Right cardiac atrium (tissue), 5 donors: ENCODE data around the gene DDX27. TPM values are rescaled to one million over a fixed set of nuclear protein-coding genes. Genes with fewer than 3 reads are reported as not detected.
"Not testable (repeated sequence)": the region's sequence is repeated elsewhere in the genome, so short reads cannot be mapped to it uniquely, and the experiment has no call there.

Experiments
- ATAC-seq, 2 donors: fragments of 200-7000 bp; cut with Tn5 transposase; one replicate each; pipeline versions ENCODE4 v1.8.0 to v1.9.1; 2020; ENCODE audit warnings: moderate library complexity in 2 of 2, mild to moderate bottlenecking in 1 of 2
- DNase-seq, 3 donors: peaks; one replicate each; pipeline ENCODE4 v3.0.0-alpha.2; 2020
- H3K27ac ChIP-seq: one replicate; pipeline ENCODE4 v1.5.1; 2013; ENCODE audit warnings: mild to moderate bottlenecking, low read length, control low read depth, moderate library complexity
- H3K27me3 ChIP-seq: one replicate; pipeline ENCODE4 v1.6.1; 2013; ENCODE audit not compliant: control insufficient read depth, insufficient read depth
- H3K4me1 ChIP-seq: one replicate; pipeline ENCODE4 v1.6.1; 2013; ENCODE audit warnings: low read length; ENCODE audit not compliant: control insufficient read depth, insufficient read depth
- H3K4me3 ChIP-seq: one replicate; pipeline ENCODE4 v1.5.1; 2013; ENCODE audit warnings: low read length, control low read depth
- H3K9me3 ChIP-seq: one replicate; pipeline ENCODE4 v1.6.1; 2013; ENCODE audit warnings: low read length; ENCODE audit not compliant: control insufficient read depth
- WGBS: extraction: QIAGEN DNeasy Blood & Tissue Kit; methylation state at CpG from one replicate; pipeline ENCODE4 v1.1.7; 2013; 5-methylcytosine and 5-hydroxymethylcytosine counted together
- intact Hi-C, 4 donors: fragments of 100-400 bp; cut with DNase I; formaldehyde crosslinking; loops; one replicate each; pipeline versions ENCODE4 v1.11.0 to v1.14.0; 2022 to 2023
- polyA plus RNA-seq: library from polyadenylated mRNA; stranded (reverse); fragments of 200-250 nt; gene quantifications from one replicate; pipeline ENCODE4 v1.2.3, GENCODE V29; 2013
- total RNA-seq, 4 donors: library from RNA; stranded (reverse); fragmentation: NEBNext Ultra II Directional; extraction: Animal tissue kit (Norgen Biotek cat#: 25700); gene quantifications; one replicate each; pipeline ENCODE4 v1.2.1, GENCODE V29; 2021
- donor health status: healthy with polysubstance abuse.
- donor health status: DM: no; HTN: yes; CAD: no.
- donor health status: DM: no; HTN: no; CAD: no.
- donor health status: DM: no; HTN: yes; CAD: no; lungs with severe emphysema.
- donor health status: DM: yes; HTN: yes; CAD: no.

The DDX27 gene
- total and polyA plus RNA-seq, 5 donors = 13.0 to 17.5 (median 16.4) TPM

DNA sequence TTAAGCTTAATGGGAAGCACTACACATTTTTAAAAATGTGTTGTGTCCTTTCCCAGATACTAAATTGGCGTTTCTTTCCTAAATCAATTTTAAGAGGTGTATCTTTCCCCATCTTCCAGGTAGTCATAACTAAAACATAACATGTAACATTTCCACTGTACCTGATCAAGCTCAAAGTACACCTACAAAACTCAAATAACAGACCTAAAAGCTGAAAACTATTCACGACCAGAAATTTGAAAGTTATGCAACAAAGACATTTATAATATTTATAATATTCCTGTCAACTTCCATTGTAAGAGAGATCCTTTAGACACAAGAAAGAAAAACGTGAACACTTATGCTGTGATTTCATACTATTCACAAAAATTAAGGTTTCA is 34.5 kb upstream of the DDX27 start:
- WGBS = 69% methylated on average over 3 of the region's 3 CpGs
- H3K4me1 ChIP-seq = peaks cover 2% of the 10 kb centered on the region
- no peaks in the 10 kb centered on the region for H3K27me3 ChIP-seq
- ATAC-seq (no peak), DNase-seq (no peak)
- H3K9me3 ChIP-seq = no peaks in the 10 kb centered on the region
- intact Hi-C loops = no loop called here
- no peak overlapping the region for H3K27ac ChIP-seq
- H3K4me3 ChIP-seq = no peak overlapping the region

DNA sequence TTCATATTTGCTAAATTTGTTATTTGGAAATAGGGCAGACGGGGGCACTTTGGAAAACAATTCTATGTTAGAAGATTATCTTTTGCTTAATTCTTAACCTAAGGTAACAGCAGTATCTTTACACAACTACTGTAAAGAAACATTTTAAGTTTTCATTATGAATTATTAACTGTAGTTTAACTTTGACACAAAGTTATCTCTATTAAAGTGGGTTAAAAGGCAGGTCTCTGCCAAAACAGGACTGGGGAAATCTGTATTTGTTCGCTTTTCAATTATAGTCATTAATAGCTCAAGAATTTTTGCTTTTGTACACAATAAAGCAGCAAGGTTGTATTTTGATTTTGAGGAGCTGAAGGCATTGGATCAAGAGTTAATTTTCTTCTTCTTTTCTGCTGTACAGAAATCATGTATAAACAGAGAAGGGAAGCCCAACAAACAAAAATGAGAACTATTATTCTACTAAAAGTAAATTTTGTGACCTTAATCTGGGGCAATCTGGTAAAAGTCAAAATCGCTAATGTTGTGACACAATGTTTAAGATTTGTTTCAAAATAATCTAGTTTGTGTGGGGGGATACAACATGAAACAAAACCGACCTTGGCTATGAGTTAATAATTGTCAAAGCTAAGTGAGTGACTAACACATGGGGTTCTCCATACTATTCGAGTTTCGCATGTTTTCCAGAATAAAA is 34.0 kb upstream of the DDX27 start:
- H3K9me3 ChIP-seq = no peaks in the 10 kb centered on the region
- no peak overlapping the region for H3K4me3 ChIP-seq
- DNase-seq = no peak
- H3K27me3 ChIP-seq = no peaks in the 10 kb centered on the region
- 81% methylated on average over 6 of the region's 6 CpGs for WGBS
- no peak overlapping the region for H3K27ac ChIP-seq
- peaks cover under 1% of the 10 kb centered on the region for H3K4me1 ChIP-seq
- intact Hi-C loops = no loop called here
- no peak for ATAC-seq

DNA sequence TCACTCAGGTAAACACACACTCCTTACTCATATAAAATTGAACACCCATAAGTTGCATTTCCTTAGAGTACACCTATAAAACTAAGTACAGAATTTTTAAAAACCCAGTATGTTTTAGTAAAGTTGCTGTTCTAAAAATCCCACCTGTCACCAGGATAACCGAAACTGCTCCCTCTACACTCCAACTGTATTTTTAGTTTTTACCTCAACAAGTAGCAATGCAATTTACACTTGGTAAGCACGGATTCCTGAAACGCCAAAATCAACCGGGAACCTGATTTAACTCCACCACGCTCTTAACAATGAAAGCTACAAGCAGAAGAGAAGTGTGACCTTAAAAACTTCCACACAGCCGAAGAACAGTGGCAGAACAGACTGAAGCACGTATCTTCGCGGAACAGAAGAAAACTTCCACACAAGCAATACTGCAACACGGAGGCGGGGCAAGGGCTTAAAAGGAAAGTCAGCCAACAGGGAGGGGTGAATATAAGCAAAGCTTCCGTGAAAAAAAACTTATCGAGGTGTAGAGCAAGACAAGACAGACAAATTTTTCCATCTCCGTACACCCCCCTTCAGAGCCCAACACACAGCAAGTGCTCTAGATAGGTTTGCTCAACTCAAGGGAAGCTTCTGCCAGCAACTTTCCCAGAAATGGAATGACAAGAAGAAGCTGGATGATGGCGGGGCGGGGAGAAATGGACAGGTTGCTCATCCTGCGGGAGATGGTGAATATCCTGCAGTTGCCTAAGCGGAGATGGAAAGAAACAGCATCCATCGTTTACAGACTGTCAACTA is 32.5 kb upstream of the DDX27 start:
- Histone ChIP-seq H3K27me3 (no peaks in the 10 kb centered on the region), H3K27ac (peak overlapping the region; percentile 86), H3K9me3 (no peaks in the 10 kb centered on the region), H3K4me3 (peak overlapping the region; percentile 89), H3K4me1 (no peaks in the 10 kb centered on the region)
- DNase-seq (peak in 2 of 3 donors; percentile 46 to 77), ATAC-seq (peak in 1 of 2 donors; percentile 41)
- intact Hi-C loops = no loop called here
- WGBS = under 1% methylated on average over 19 of the region's 19 CpGs

DNA sequence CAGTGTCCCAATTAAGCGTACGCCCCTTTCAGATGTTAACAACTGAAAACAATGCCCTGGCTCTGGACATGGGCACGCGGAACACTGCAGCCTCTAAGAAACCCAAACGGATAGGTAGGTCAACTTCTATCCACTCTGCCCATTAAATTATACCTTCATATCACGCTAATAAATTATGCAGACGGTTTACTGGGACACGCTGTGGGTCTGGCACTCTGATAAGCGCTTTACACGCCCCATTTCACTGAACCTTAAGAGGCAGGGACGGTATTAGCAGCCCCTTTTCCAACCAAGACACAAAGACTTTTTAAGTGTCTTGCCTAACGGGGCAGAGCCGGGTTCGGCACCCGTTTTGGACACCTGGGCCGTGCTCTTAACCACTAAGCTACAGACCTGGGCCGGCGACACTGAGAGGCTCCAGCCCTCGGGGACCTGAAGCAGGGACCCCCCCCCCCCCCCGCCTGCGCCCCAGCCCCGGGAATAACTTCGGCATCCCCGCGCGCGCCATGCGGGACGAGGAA is 31.8 kb upstream of the DDX27 start:
- Histone ChIP-seq H3K4me1 (no peaks in the 10 kb centered on the region), H3K4me3 (peak overlapping the region; percentile 89), H3K9me3 (no peaks in the 10 kb centered on the region), H3K27me3 (no peaks in the 10 kb centered on the region), H3K27ac (peak overlapping the region; percentile 86)
- peak in 1 of 2 donors; percentile 7 for ATAC-seq
- peak in 1 of 3 donors; percentile 76 for DNase-seq
- intact Hi-C loops = no loop called here
- WGBS = under 1% methylated on average over 29 of the region's 29 CpGs

DNA sequence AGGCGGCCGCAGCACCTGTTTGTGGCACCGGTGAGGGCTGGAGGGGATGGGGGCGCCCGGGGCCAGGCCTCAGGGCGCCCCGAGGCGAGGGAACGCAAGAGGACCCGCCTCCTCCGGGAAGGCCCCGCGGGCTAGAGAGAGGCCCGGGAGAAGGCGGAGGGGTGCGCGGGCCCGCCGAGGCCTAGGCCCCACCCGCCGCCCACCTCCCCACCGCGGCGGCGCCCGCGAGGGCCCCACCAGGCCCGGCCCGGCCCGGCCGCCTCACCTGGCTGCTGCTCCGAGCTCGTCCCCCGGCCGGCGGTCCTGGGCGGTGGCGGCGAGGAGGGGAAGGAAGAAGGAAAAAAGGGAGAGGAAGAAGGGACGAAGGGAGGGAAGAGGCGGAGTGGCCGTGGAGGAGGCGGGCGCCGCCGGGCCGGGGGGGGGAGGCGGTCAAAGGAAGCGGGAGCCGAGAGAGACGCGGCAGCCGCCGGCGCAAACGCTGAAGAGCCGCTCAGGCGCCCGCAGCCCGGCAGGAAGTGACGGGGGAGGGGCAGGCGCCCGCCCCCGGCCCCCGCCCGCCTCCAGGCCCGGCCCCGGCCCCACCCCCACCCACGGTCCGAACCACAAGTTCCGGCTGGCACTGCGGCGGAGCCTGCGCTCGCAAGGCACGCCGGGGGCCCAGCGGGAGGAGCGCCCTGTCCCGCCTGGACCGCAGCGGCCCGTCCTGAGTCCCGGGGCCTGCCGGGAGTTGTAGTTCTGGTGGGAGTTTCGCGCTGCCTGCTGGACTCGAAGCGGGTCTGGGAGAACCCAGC is 31.2 kb upstream of the DDX27 start, which contains the start of gene STAU1:
Gene STAU1 (minus strand): TSS at position 484 of the 791 bp plus-strand sequence. CDS start 22,133 bp downstream, outside the sequence.
- intact Hi-C loops = no loop called here
- H3K4me1 ChIP-seq = no peaks in the 10 kb centered on the region
- DNase-seq (peak; percentile 96 to 98 (median 98)), ATAC-seq (peak; percentile 99 to 100)
- H3K9me3 ChIP-seq = no peaks in the 10 kb centered on the region
- H3K27me3 ChIP-seq = no peaks in the 10 kb centered on the region
- under 1% methylated on average over 89 of the region's 89 CpGs for WGBS
- H3K27ac ChIP-seq = peak within 1 kb of the TSS; percentile 86
- peak within 1 kb of the TSS; percentile 89 for H3K4me3 ChIP-seq

DNA sequence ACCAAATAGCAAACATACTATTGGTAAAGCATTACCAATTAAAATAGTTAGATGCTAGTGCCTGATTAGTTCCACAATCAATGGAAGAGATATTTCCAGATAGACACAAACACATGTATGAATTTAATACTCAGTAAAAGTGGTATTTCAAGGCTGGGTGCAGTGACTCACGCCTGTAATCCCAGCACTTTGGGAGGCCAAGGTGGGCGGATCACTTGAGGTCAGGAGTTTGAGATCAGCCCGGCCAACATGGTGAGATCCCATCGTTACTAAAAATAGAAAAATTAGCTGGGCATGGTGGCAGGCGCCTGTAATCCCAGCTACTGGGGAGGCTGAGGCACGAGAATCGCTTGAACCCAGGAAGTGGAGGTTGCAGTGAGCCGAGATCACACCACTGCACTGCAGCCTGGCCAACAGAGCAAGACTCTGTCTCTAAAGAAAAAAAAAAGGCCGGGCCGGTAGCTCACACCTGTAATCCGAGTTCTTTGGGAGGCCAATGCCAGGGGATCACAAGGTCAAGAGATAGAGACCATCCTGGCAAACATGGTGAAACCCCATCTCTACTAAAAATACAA is 26.2 kb upstream of the DDX27 start:
- H3K27me3 ChIP-seq, H3K9me3 ChIP-seq, ATAC-seq, intact Hi-C loops, H3K27ac ChIP-seq, H3K4me3 ChIP-seq, H3K4me1 ChIP-seq, DNase-seq: not testable (repeated sequence)
- WGBS = 85% methylated on average over 11 of the region's 11 CpGs

DNA sequence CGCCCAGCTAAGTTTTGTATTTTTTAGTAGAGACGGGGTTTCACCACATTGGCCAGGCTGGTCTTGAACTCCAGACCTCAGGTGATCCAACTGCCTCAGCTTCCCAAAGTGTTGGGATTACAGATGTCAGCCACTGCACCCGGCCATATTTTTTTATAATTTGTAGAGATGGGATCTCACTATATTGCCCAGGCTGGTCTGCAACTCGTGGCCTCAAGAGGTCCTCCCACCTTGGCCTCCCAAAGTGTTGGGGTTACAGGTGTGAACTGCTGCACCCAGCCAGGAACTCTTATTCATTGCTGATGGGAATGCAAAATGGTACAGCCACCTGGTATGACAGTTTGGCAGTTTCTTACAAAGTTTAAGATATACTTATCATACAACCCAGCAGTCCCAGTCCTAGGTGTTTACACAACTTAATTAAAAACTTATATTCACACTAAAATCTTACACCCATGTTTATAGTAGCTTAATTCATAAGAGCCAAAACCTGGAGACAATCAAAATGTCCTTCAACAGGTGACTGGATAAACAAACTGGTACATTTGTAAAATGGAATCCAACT is 19.4 kb upstream of the DDX27 start:
- 92% methylated on average over 4 of the region's 4 CpGs for WGBS
- H3K27me3 ChIP-seq = no peaks in the 10 kb centered on the region
- no peak for ATAC-seq
- H3K4me3 ChIP-seq = no peak overlapping the region
- DNase-seq = no peak
- intact Hi-C loops = no loop called here
- H3K27ac ChIP-seq = no peak overlapping the region
- H3K4me1 ChIP-seq = no peaks in the 10 kb centered on the region
- H3K9me3 ChIP-seq = no peaks in the 10 kb centered on the region

DNA sequence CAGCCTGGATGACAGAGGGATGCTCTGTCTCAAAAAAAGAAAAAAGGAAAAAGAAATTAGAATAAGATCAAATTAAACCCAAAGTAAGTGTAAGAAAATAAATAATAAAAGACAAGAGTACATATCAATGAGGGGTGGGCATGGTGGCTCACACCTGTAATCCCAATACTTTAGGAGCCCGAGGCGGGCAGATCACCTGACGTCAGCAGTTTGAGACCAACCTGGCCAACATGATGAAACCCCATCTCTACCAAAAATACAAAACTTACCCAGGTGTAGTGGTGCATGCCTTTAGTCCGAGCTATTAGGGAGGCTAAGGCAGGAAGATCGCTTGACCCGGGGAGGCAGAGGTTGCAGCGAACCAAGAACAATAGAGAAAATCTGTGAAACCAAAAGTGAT is 16.2 kb upstream of the DDX27 start:
- H3K27ac ChIP-seq = no peak overlapping the region
- DNase-seq (no peak), ATAC-seq (no peak)
- H3K9me3 ChIP-seq = no peaks in the 10 kb centered on the region
- no peaks in the 10 kb centered on the region for H3K27me3 ChIP-seq
- no peak overlapping the region for H3K4me3 ChIP-seq
- WGBS = 89% methylated on average over 7 of the region's 7 CpGs
- intact Hi-C loops = no loop called here
- H3K4me1 ChIP-seq = no peaks in the 10 kb centered on the region

DNA sequence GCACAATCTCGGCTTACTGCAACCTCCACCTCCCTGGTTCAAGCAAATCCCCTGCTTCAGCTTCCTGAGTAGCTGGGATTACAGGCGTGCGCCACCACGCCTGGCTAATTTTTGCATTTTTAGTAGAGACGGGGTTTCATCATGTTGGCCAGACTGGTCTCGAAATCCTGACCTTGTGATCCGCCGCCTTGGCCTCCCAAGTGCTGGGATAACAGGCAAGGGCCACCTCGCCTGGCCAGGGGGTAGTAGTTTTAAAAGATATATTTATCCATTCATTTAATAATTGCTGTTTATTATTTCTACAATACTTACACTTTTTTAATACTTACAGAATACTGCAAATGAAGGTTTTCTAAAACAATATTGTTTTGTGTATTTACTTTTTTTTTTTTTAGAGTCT is 15.5 kb upstream of the DDX27 start:
- no peak for ATAC-seq
- Histone ChIP-seq H3K27ac (no peak overlapping the region), H3K4me3 (no peak overlapping the region), H3K9me3 (no peaks in the 10 kb centered on the region), H3K4me1 (no peaks in the 10 kb centered on the region), H3K27me3 (no peaks in the 10 kb centered on the region)
- WGBS = 79% methylated on average over 9 of the region's 9 CpGs
- intact Hi-C loops = no loop called here
- DNase-seq = peak in 1 of 3 donors; percentile 30

DNA sequence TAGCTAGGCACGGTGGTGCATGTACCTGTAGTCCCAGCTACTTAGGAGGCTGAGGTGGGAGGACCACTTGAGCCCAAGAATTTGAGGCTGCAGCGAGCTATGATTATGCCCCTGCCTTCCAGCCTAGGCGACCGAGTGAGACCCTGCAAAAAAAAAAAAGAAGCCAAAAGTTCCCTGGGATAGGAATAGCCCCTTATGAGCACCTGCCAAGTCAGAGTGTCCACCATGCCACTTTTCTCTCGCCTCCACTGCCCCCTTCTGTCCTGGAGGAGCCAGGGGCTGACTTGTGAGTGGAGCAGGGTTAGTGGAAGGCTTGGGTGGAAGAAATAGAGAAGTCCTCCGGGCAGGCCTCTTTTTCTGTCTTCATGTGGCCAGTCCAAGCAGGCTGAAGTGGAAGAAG is 12.1 kb upstream of the DDX27 start:
- Histone ChIP-seq H3K4me1 (no peaks in the 10 kb centered on the region), H3K4me3 (no peak overlapping the region), H3K27me3 (no peaks in the 10 kb centered on the region), H3K9me3 (no peaks in the 10 kb centered on the region), H3K27ac (no peak overlapping the region)
- intact Hi-C loops = no loop called here
- ATAC-seq = no peak
- 87% methylated on average over 6 of the region's 6 CpGs for WGBS
- DNase-seq = peak in 1 of 3 donors; percentile 1
